CD4-positive, alpha-beta T cell treated with Interleukin-12 subunit alpha and Interleukin-12 subunit beta, for 1 hour (primary cell): ENCODE results near the gene ADRA2B.

Experiments
- DNase-seq: peaks from one replicate; pipeline ENCODE4 v3.0.0-alpha.2; 2020

ADRA2B gene

GRCh38 chr2:96136129-96136720 lies 19.9 kb upstream of the ADRA2B start:
- peak; percentile 23 for DNase-seq

DNA sequence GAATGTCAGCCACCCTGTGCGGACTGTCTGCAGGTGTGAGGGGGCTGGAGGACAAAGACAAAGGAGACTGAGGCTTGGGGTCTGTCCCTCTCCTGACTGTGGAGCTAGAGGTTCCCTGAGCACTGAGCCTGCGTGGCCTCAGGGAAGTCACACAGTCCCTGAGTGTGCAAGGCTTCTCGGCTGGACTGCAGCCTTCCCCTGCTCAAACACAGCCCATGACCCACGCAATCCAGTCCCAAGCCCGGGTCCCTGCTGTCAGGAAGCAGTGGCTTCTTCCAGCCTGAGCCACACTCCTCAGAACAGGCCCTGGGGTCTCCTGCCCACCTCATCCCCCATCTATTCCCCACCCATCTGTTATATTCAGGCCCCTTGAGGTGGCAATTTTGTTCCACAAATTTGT lies 19.2 kb upstream of the ADRA2B start:
- DNase-seq = no peak

DNA sequence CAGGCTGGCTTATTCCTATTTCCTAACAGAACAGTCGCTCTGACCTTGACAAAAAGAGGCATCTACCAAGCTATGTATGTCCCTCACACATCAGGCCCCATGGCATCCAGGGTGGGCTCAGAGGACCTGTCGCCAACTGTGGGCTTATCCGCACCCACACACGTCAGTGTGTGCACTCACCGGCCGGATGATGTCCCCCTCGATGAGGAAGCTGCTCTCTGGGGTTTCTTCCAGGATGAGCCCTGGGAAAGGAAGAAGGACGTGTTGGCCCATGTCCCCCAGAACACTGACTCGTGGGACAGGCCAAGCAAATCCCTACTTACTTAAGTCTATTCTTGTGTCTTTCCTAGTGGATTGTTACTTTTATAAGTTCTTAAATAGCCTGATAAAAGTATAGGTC lies 18.8 kb upstream of the ADRA2B start:
- no peak for DNase-seq

DNA sequence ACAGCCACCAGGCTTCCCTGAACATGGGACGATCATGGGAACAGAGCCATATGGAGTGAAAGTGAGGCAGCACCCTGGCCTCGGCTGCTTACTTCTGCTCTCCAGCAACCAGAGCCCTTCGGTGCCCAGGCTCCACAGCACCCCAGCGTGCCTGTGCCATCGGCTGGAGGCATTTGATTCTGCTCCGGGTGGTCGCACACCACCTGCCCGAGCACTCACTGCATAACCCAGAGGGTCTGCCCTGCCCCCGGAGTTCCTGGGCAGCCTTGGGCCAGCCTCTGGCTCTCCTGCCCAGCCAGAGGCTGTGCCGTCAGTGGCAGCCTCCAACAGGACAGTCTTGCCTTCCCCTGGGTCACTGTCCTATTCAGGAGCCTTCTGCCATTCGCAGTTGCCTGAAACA lies 18.1 kb upstream of the ADRA2B start:
- no peak for DNase-seq

- no peak for DNase-seq
These were observed 15.7 kb upstream of the ADRA2B start for GRCh38 chr2:96131813-96132745.

DNA sequence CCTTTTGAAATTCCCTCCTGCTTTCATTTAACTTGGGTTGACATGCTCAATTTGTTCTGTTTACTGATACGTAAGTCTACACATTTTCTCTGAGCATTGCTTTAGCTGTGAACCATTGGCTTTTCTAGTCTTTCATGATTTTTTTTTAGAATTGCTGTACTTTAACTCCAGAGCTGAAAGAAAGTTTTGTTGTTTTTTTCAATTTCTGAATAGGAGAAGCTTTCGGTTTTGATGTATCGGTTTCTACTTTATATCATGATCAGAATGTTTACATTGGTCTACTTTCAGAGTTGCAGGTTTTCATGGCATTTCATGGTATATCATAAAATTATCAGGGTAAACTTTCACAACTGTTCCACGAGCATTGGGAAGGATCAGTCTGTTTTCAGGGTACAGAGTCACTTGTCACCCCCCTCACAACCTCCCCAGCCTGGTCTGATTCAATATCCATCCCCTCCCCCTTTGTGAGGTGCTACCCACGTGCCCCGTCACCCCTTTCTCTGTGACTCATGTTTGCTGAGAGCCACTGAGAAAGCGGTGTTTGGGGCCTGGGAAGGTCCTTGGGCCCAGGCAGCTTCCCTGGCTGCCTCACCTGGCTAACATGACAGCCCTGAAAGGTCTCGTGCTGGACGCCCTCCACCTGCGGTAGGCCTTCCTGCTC lies 14.9 kb upstream of the ADRA2B start:
- DNase-seq = no peak

DNA sequence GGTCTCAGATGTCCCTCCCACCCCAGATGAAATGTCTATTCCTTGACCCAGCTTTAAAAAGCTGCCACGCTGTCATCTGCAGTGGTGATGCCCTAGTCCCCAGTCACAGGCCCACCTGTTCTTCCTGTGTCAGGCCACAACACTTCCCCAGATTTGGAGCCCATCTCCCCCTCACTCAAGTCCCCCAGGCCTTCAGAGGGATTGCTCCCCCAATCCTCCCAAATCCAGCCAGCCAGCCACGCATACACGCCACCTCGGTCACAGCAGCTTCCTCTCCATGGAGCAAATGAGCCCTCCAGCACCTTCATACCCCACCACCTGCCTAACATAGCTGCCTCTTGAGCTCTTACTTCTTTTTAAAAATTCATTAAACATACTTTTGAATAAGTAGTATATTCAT lies 14.1 kb upstream of the ADRA2B start:
- no peak for DNase-seq

DNA sequence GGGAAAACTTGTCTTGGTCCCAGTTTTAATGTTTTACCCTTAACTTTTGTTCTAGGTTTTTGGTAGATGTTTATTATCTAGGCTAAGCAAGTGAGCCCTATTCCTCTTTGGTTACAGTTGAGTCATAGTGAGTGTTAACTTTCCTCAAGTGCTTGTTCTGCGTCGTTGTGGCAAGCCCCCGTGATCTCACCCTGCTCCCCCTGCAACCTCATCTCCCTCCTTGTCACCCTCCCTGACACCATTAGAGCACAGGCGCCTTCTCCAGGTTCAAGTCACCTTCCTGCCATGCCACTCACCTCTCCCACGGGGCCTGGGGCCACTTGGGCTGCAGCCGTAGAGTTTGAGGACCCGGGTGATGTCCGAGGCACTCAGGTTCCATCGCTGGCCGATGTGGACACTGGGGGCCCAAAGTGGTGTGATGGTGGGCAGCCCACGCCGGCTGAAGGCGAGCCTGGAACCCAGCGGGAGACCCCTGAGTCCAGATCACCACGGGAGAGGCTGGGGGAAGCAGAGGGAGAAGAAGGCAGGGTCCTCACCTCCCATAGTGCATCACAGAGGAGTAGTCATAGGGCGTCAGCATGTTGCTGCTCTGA lies 13.3 kb upstream of the ADRA2B start:
- no peak for DNase-seq

- DNase-seq = no peak
These were observed 12.1 kb upstream of the ADRA2B start for GRCh38 chr2:96128456-96128855.

DNA sequence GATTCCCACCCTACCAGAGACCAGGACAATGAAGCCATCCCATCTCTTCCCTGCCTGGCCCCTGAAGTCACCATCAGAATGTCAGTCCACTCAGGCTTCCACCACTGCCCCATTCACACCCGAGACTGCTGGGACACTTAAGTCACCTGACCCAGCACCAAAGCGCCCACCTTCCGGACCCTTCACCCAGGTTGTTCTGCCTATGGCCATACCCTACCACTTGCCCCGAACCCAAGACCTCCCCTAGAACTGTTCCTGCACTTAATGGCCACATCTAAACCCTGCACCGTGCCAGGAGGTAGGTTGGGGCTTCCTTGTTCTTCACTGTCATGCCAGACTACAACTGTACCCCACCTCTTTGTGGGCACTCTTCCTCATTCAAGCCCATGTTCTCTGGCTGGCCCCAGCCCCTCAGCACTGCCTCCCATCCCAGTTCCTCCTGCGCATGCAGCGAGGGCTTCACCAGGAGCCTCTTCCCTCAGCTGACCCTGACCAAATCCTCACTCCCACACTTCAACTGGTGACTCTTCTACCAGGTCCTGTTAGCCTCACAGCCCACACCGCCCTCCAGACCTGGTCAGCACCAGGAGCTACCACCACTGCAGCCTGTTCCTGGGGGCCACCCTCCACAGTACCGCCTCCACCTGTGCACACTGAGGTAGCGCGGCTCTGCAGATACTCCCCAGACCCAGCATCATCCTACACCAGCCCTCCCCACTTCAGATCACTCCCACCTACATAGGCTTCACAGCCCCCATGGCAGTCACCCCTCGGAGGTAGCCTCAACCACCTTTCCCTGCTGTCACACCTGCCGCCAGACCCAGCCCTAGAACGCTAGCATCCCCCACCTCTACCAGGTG lies 8.3 kb upstream of the ADRA2B start:
- DNase-seq = no peak

DNA sequence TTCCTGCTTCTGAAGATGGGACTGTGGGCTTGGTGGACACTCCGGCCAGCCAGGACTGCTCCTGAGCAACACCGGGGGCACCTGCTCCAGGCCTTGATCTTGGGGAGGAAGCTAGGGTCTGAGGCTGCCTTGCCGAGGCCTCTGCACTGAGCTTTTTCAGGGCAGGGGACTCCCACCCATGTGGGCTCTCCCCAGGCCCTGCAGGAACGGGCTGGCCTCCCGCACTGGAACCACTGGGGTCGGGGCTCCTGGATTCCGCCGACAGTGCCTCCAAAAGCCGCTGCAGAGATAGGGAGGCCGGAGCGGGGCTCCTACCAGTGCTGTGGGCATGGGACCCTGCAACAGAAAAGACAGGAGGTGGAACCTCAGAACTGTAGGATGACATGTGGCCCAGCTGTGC lies 7.6 kb upstream of the ADRA2B start:
- DNase-seq = no peak

DNA sequence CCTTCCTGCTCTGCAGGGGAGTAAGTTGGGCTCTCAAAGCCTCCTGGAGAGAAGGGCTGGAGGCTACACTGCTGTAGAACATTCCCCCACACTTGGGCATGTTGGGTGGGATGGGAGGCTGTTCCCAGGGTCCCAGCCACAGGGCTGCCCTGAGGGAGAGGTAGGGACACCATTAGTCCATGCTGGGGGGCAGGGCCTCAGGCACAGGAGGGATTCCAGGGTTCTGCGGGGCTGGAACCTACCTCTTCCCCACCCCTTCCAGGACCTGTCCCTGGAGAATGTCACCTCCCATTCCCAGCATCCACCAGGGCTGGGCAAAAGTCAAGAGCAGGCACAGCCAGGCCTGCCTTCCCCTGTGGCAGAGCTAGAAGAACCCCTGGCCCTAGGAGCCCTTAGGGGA lies 6.9 kb upstream of the ADRA2B start:
- no peak for DNase-seq

DNA sequence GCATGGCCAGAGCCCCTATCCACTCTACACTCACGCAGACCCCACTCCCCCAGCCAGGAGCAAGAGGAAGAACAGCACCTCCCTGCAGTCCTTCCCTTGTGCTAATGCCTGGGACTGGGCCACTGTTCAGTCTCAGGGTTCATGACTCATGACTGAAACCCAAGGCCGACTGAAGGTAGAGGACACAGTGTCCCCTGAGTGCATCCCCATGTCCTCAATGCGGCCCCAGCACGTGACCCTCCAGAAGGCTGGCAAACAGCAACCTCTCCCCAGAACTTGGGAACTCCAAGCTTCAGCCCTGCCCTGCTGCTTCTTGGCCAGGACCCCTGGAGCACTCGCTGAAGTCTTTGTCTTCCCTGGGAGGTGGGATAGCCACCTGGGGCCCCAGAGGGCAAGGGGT lies 6.0 kb upstream of the ADRA2B start:
- no peak for DNase-seq

- DNase-seq = no peak
These were observed 5.0 kb upstream of the ADRA2B start for GRCh38 chr2:96121414-96121813.

DNA sequence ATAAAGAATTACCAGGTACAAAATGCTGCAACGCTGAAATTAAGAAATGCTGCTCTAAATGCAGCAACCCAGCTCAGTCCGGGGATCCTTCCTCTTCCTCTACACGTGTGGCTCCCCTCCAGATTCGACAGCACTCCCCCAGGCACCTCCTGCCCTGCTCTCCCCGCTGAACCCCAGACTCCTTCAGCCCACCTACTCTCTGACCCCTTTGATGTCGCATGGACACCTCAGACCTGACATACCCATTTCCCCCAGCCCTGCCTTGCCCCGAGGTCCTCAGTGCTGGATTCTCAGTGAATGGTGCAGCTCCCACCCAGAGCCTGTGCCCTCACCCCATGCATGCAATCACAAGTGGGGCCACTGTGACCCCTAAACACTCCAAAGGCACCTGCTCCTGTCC lies 4.6 kb upstream of the ADRA2B start:
- no peak for DNase-seq

DNA sequence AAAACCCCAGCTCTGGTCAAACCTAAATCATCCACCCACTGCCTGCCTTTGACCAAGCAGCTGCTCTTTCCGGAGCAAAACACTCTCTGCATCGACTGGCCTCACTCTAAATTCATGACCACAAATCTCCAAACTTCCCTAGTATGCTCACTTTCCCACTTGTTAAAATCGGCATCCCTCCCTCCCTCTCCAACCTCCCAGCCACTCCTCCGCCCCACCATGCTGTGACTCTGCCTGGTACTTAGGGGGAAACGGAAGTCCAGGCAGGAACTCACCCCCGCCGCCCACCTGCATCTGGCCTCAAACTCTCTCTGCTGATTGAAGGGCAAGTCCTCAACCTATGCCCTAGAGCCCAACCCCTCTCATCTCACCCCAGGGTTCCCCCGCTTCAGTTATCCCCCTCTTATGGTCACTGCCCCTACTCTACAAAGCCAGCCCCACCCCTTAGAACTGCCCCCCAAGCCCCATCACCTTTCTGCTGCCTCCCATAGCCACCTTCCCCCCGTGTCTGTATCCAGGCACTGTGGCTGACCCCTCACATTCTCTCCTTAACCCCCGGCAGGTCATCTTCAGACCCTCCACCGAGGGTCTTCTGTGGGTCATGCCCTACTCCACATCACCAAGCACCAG lies 3.8 kb upstream of the ADRA2B start:
- DNase-seq = no peak

- DNase-seq = no peak
These were observed 3.0 kb upstream of the ADRA2B start for GRCh38 chr2:96119389-96119751.

GRCh38 chr2:96118698-96119388 lies 2.5 kb upstream of the ADRA2B start:
- no peak for DNase-seq

DNA sequence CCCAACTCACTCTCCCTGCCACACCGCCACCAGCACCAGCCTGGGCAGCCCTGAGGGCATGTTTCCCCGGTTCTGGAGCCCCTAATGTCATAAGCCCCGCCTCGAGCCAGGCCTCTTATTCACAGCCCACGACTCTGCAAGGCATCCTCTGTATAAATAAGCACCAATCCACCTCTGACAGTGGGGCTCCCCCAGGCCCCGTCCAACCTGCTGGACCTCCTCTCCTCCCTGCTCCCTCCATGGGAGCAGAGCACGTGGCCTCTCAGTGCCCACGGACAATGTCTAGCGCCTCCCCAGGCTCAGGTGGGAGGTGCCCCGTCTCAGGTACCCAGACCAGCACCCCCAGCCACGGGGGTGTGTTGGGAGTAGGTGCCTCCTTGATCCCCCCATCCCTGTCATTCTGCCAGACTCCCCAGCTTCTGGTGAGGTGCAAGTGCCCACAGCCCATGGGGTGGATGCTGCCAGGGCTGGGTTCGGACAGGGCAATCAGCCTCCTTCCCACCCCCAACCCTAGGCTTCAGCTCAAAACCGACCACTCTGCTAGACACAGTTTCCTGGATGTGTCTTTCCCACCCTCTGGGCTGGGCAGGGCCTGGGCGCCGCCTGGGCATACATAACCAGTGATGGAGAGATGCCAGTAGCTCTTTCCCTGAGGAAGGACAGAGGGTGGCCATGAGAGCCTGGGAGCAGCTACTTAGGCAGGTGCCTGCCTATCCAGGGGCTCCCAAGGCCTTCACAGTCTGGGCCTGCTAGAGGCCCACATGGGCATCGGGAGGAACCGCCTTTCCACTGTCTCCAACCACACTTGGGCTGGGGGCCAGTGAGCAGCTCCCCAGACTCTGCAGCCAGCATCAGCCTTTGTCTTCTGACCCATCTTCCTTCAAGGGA lies 1.6 kb upstream of the ADRA2B start:
- DNase-seq = no peak

- peak; percentile 68 for DNase-seq
These were observed 635 bp upstream of the ADRA2B start for GRCh38 chr2:96116879-96117533.
